Renal pelvis (tissue), 4 donors: Measurements from ENCODE around the gene MRPS18A. TPM values are rescaled to one million over a fixed set of nuclear protein-coding genes. Genes with fewer than 3 reads are reported as not detected.
A peak's percentile ranks its signal among the peaks of the same experiment; 100 is the strongest.
"Not testable (repeated sequence)": the region's sequence is repeated elsewhere in the genome, so short reads cannot be mapped to it uniquely, and the experiment has no call there.

Experiments used
- DNase-seq: peaks from one replicate; pipeline ENCODE4 v3.0.0-alpha.2; 2013
- polyA plus RNA-seq, 3 donors: library from polyadenylated mRNA; unstranded; fragments of 120-200 nt; gene quantifications; one replicate each; pipeline ENCODE4 v1.2.1, GENCODE V29; 2013; ENCODE audit not compliant: insufficient read length in 3 of 3

MRPS18A gene
- polyA plus RNA-seq, 3 donors = 47.2 to 51.4 (median 50.9) TPM

DNA sequence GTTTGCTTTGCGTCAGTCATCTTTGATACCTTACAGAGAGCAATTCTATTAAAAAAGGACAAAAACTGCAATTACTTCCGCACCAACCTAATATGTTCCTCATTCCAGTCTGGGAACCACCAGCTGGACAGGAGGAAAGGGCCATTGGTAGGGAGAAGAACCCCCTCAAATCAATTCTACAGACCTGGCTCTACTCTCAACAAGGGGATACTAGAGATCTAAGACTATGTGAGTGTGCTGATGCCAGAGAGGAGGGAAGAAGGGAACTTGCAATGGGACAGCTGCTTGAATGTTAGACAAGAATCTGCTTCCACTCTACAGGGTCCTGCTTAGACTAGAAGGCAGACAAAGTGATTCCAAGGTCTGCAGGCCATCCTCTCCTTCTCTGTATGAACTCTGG, 13.3 kb downstream of the MRPS18A start:
- no peak for DNase-seq

- DNase-seq = peak; percentile 86
These were observed 14.0 kb downstream of the MRPS18A start for GRCh38 chr6:43673444-43674084.

- DNase-seq = no peak
These were observed 15.5 kb downstream of the MRPS18A start for GRCh38 chr6:43671801-43672690.

GRCh38 chr6:43671011-43671800, 16.4 kb downstream of the MRPS18A start:
- no peak for DNase-seq

DNA sequence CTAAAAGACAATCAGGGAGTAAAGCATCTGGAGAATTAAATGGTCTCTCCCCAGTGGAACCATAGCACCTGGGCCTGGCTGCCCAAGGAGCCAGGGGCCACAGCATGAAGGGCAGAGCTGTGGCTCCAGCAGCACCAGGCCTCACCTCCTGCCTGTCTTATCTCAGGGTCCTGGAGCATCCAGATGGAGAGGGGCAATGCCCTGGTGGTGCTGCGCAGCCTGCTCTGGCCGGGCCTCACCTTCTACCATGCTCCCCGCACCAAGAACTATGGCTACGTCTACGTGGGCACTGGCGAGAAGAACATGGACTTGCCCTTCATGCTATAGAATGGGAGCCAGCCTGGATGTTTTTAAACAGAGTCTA, 17.0 kb downstream of the MRPS18A start:
- DNase-seq = no peak

- no peak for DNase-seq
These were observed 17.5 kb downstream of the MRPS18A start for GRCh38 chr6:43669922-43670622.

DNA sequence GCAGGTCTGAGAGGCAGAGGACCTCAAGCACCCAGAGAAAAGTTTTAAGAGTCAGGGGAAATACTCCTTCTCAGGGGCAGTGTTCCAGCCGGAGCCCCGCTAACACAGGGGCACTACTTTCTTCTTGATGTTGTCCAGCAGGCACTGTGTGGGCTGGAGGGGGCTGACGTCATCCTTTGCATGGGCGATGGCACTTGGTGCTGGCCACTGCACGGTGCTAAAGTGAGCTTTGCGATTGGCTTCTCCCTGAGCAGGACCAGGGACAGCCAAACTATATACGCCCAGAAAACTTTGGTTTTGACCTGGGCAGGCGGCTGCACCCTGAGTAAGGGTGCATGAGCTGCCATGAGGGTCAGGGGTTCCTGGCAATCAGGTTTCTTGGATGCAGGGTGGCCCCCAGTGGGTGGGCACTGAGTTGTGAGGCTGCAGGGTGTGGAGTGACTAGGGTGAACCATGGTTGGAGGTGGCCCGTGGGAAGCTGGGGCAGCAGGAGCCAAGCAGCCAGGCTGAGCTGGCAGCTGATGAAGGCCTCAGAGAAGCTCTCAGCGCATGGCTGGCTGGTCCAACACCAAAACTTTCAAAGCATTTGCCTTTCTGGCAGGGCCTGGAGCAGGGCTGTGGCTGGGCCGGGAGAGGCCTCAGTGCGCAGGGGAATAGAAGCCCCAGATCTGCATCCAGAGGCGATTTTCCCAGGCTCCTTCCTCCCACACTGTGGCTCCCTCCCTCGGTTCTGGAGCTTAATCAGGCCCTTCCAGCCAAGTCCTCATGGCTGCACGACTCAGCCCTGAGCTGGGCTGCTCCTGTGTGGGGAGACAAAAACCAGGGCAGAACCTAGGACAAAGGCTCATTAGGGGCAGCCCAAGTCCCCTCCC, 18.3 kb downstream of the MRPS18A start:
- no peak for DNase-seq

DNA sequence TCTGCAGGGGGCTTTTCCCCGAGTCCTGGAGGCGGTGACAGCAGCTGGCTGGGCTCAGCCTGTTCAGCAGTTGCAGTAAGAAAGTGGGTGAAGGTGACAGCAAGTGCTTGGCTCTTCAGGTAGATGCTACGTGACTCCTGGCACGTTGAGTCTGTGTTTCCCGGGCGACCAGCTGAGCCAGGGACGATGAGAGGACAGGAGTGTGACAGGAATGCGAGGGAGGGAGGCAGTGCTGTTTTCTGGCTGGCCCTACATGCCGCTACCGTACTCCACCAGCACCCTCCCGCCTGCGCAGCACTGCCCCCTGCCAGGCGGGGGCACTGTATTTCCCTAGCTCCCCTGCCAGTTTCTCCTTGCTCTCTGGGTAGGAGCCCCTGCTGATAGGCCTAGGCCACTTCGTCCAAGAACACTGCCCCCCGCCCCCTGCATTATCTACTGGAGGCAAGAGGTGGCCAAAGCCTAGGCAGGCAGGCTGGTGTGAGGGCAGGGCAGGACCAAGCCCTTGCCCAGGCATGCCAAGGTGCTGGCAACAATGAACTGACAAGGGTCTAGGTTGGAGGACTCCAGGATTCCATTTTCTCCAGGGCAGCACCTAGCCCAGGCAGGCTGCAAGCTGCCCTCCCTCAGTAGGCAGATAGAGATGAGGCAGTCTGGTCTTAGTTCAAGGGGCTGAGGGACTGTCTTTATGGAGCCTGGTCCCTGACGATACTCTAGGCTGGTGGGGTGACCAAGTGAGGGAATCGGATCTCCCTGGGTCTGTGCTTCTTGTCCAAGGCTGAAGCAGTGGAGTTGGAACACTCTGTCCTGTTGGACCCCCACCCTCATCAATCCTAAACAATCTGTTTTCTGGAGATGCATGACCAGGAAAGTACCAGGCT, 19.2 kb downstream of the MRPS18A start:
- DNase-seq = peak; percentile 93

GRCh38 chr6:43667245-43668150, 20.1 kb downstream of the MRPS18A start:
- peak; percentile 85 for DNase-seq

DNA sequence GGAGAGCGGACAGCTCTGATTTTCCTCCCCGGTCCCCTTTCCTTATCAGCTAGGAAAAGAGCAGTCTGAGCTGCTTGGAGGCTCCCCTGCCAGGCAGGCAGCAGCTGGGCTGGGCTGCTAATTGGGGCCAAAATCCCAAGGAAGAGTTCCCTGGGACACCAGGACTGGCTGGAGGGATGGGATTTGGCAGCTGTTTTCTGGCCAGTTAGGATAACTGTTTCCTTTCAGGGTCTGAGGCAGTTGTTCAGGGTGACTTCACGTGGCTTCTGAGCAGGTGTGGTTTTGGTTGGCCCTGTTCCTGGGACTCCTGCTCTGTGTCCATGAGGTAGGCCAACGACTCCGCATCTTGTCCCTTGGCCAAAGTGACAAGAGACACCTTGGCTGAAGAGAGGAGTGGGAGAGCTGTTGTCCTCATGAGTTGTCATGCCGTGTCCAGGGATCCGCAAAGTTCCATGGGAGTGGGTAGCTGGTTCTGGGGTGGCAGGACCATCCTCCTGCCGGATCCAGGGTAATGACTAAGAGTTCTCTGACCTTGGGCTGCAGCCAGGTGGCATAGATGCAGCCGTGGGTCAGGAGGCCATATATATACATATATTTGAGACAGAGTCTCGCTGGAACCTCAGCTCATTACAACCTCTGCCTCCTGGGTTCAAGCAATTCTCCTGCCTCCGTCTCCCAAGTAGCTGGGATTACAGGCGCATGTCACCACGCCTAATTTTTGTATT, 21.2 kb downstream of the MRPS18A start:
- no peak for DNase-seq

DNA sequence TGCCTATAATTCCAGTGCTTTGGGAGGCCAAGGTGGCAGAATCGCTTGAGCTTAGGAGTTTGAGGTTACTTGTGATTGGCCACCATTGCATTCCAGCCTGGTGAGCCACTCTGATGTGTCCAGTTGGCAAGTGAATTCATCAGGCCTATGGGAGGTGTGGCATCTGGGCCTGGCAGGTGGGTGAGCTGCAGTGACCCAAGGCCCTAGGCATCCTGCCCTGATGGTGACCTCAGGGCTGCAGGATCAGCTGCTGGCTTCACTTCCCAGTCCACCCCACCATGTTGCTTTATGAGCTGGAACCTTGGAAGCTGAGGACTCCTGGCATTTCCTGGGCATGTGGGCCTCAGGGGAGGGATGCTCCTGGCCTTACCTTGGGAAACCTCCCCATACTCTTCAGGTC, 22.2 kb downstream of the MRPS18A start:
- DNase-seq = no peak

GRCh38 chr6:43662948-43663347, 24.6 kb downstream of the MRPS18A start:
- DNase-seq = not testable (repeated sequence)

DNA sequence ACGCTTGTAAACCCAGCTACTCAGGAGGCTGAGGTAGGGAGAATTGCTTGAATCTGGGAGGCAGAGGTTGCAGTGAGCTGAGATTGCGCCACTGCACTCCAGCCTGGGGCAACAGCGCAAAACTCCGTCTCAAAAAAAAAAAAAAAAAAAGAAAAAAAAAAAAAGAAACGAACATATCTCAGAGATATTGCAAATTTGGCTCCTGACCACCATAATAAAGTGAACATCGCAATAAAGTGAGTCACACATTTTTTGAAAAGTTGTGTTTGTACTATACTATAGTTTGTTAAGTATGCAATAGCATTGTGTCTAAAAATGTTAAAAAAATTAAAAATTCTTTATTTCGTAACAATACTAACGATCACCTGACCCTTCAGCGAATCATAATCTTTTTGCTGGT, 29.4 kb downstream of the MRPS18A start:
- DNase-seq = no peak

DNA sequence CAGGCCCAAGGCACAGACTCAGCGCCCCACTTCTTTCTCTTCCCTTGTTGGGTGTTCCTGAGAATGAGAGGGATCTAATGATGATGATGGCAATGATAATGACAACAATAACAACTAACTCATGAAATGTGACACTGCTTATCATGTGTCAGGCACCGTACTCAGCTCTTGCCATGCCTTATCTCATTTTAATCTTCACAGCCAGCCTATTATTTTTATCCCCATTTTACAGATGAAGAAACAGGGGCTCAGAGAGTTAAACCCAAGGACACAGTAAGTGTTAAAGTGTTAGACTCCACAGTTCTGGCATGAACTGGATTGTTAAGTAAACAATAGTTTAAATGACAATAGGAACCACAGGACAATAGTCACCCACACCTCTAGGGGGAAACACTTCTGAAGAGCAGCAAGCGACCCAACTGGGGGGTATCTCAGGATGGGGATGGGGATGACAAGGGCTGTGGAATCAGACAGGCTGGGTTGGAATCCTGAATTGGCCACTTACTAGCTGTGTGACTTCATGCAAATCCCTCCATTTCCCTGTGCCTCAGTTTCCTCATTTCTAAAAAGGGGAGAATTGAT, 30.3 kb downstream of the MRPS18A start:
- DNase-seq = no peak

GRCh38 chr6:43652822-43653221, 34.8 kb downstream of the MRPS18A start:
- DNase-seq = not testable (repeated sequence)

- DNase-seq = no peak
These were observed 39.3 kb downstream of the MRPS18A start for GRCh38 chr6:43648248-43648647.

- no peak for DNase-seq
These were observed 40.0 kb downstream of the MRPS18A start for GRCh38 chr6:43647613-43648012.

DNA sequence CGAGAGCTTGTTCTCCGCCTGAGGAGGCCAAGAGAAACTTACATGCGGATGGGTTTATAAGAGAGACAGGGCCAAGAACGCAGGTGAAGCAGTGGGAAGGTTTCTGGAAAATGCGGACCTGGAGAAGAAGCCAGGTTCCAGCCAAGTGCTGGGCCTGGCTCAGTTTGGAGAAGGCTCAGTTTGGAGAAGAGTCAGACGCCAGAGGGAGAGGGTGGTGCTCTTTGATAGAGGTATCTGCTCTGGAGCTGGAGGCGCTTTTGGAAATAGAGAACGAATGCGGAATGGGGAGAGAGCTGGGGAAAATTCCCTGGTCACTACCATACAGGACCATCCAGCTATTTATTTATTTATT, 42.0 kb downstream of the MRPS18A start:
- no peak for DNase-seq
